HepG2 (cell line): Measurements from ENCODE around the gene FANCE. TPM values are rescaled to one million over a fixed set of nuclear protein-coding genes. Genes with fewer than 3 reads are reported as not detected.

Experiments
- FOXK2 ChIP-seq: fragments of 450-650 bp; IDR thresholded peaks from 2 replicates; pipeline ENCODE4 v1.6.1; 2016
- IRX3 ChIP-seq: sonication (generic); formaldehyde crosslinking; IDR thresholded peaks from 2 replicates; pipeline ENCODE4 v1.8.1; 2023; ENCODE audit warnings: mild to moderate bottlenecking, low read depth, missing genetic modification reagents, borderline replicate concordance
- MAZ ChIP-seq, 2 experiments: sonication (generic) in 1 of 2; formaldehyde crosslinking in 1 of 2; IDR thresholded peaks; 2 replicates each; pipeline versions ENCODE4 v1.5.0 to v1.6.1; 2012 to 2020; ENCODE audit warnings: low read depth in 2 of 2, mild to moderate bottlenecking in 2 of 2, borderline replicate concordance in 1 of 2, improper control_type of control experiment in 1 of 2, low read length in 1 of 2, missing genetic modification reagents in 1 of 2, moderate library complexity in 1 of 2
- MIXL1 ChIP-seq: IDR thresholded peaks from 2 replicates; pipeline ENCODE4 v1.6.1; 2016
- PRDM10 ChIP-seq: sonication (generic); formaldehyde crosslinking; IDR thresholded peaks from 2 replicates; pipeline ENCODE4 v1.4.0; 2020; ENCODE audit warnings: low read depth, missing genetic modification reagents
- SKI ChIP-seq: fragments of 450-650 bp; IDR thresholded peaks from one replicate; pipeline ENCODE4 v1.6.1; 2018; ENCODE audit warnings: mild to moderate bottlenecking; ENCODE audit not compliant: partially characterized antibody
- ZBTB1 ChIP-seq: sonication (generic); formaldehyde crosslinking; IDR thresholded peaks from 2 replicates; pipeline ENCODE4 v1.4.0; 2020; ENCODE audit warnings: missing genetic modification reagents, borderline replicate concordance
- ZMYM4 ChIP-seq: sonication (generic); formaldehyde crosslinking; IDR thresholded peaks from 2 replicates; pipeline ENCODE4 v1.8.1; 2023; ENCODE audit warnings: mild to moderate bottlenecking, missing genetic modification reagents
- ZNF136 ChIP-seq: sonication (generic); formaldehyde crosslinking; IDR thresholded peaks from 2 replicates; pipeline ENCODE4 v1.8.1; 2022; ENCODE audit warnings: low read depth, mild to moderate bottlenecking, moderate library complexity, missing genetic modification reagents
- ZNF138 ChIP-seq: sonication (generic); formaldehyde crosslinking; IDR thresholded peaks from 2 replicates; pipeline ENCODE4 v1.5.0; 2020; ENCODE audit warnings: mild to moderate bottlenecking, low read depth, missing genetic modification reagents
- ZNF253 ChIP-seq: sonication (generic); formaldehyde crosslinking; IDR thresholded peaks from 2 replicates; pipeline ENCODE4 v1.8.0; 2022; ENCODE audit warnings: mild to moderate bottlenecking, missing genetic modification reagents, borderline replicate concordance
- ZNF256 ChIP-seq: sonication (generic); formaldehyde crosslinking; conservative IDR thresholded peaks from 2 replicates; pipeline ENCODE4 v1.4.0; 2020; ENCODE audit warnings: missing genetic modification reagents
- ZNF329 ChIP-seq: sonication (generic); formaldehyde crosslinking; IDR thresholded peaks from 2 replicates; pipeline ENCODE4 v1.9.0; 2021; ENCODE audit warnings: low read depth, mild to moderate bottlenecking, missing genetic modification reagents
- ZNF350 ChIP-seq: sonication (generic); formaldehyde crosslinking; IDR thresholded peaks from 2 replicates; pipeline ENCODE4 v1.4.0; 2020; ENCODE audit warnings: mild to moderate bottlenecking, low read depth, missing genetic modification reagents, borderline replicate concordance
- ZNF513 ChIP-seq: sonication (generic); formaldehyde crosslinking; conservative IDR thresholded peaks from 2 replicates; pipeline ENCODE4 v1.5.0; 2020; ENCODE audit warnings: missing genetic modification reagents
- ZNF678 ChIP-seq: sonication (generic); formaldehyde crosslinking; IDR thresholded peaks from 2 replicates; pipeline ENCODE4 v1.4.0; 2020; ENCODE audit warnings: mild to moderate bottlenecking, missing genetic modification reagents
- ZNF740 ChIP-seq: sonication (generic); formaldehyde crosslinking; IDR thresholded peaks from 2 replicates; pipeline ENCODE4 v1.4.0; 2020; ENCODE audit warnings: missing genetic modification reagents
- polyA plus RNA-seq, 8 experiments: library from polyadenylated mRNA; depleted of rRNA in 3 of 8; stranded (reverse) in 7 of 8; unstranded in 1 of 8; fragments of >200 nt; fragmentation: Illumina TruSeq in 4 of 8; extraction: Trizol in 4 of 8; gene quantifications; 2 replicates each; pipeline versions ENCODE4 v1.2.1 to v1.2.3, GENCODE V29; 2011 to 2016; ENCODE audit warnings: low read depth in 4 of 8, missing spikeins in 1 of 8, mixed read lengths in 1 of 8; ENCODE audit not compliant: insufficient read depth in 1 of 8
- total RNA-seq, 5 experiments: library from RNA; depleted of rRNA; stranded (reverse); fragments of >200 nt; fragmentation: Illumina TruSeq; extraction: Trizol; gene quantifications; 2 replicates each; pipeline ENCODE4 v1.2.3, GENCODE V29; 2016; ENCODE audit warnings: low read depth in 1 of 5
- TF ChIP-seq, protein P1 (sequence below): sonication (generic); formaldehyde crosslinking; IDR thresholded peaks from 2 replicates; pipeline ENCODE4 v1.5.1; 2020; ENCODE audit warnings: missing genetic modification reagents, mild to moderate bottlenecking, borderline replicate concordance

The FANCE gene
- total and polyA plus RNA-seq, 2 of the 13 experiments (the other 11 are each of a cell fraction or from before 2014, with no cell fraction given): 7.1 to 11.2 TPM

GRCh38 chr6:35468980-35469750, 17.0 kb downstream of the FANCE start (continued):
- TF ChIP-seq ZNF350 (CRISPR knock-in tag) (no peak), ZNF256 (CRISPR knock-in tag) (no peak), FOXK2 (no peak), ZNF740 (CRISPR knock-in tag) (0 out of 2 replicates have a peak, but pooled peaks have one; percentile 9), ZBTB1 (CRISPR knock-in tag) (0 out of 2 replicates have a peak, but pooled peaks have one; percentile 7), PRDM10 (CRISPR knock-in tag) (no peak), ZNF138 (CRISPR knock-in tag) (no peak; the same call in 1 of the 2 replicates), ZNF678 (CRISPR knock-in tag) (peak; percentile 40; the same call in 1 of the 2 replicates), IRX3 (CRISPR knock-in tag) (no peak), ZMYM4 (no peak), SKI (no peak), ZNF253 (CRISPR knock-in tag) (0 out of 2 replicates have a peak, but pooled peaks have one; percentile 40), ZNF513 (no peak), MAZ (IDR thresholded peaks at IDR 0.05; ENCODE audit: borderline replicate concordance, low read depth, low read length) (no peak), MAZ (CRISPR knock-in tag; IDR thresholded peaks at IDR 0.05; ENCODE audit: low read depth) (0 out of 2 replicates have a peak, but pooled peaks have one; percentile 15), ZNF136 (no peak), ZNF329 (CRISPR knock-in tag) (0 out of 2 replicates have a peak, but pooled peaks have one; percentile 24), MIXL1 (CRISPR knock-in tag) (no peak)
- TF ChIP-seq, protein P1, sequence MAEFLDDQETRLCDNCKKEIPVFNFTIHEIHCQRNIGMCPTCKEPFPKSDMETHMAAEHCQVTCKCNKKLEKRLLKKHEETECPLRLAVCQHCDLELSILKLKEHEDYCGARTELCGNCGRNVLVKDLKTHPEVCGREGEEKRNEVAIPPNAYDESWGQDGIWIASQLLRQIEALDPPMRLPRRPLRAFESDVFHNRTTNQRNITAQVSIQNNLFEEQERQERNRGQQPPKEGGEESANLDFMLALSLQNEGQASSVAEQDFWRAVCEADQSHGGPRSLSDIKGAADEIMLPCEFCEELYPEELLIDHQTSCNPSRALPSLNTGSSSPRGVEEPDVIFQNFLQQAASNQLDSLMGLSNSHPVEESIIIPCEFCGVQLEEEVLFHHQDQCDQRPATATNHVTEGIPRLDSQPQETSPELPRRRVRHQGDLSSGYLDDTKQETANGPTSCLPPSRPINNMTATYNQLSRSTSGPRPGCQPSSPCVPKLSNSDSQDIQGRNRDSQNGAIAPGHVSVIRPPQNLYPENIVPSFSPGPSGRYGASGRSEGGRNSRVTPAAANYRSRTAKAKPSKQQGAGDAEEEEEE (CRISPR knock-in tag): no peak
